Hematopoietic multipotent progenitor cell treated with erythropoietin and hydrocortisone succinate and interleukin-3 and kit ligand, for 4 days (in vitro differentiated cells): ENCODE results near the gene ACVR1C.

ENCODE experiments used
- DNase-seq: peaks from one replicate; pipeline ENCODE4 v3.0.0-alpha.2; 2015

The ACVR1C gene

GRCh38 chr2:157492189-157492773 lies 136.4 kb downstream of the ACVR1C start:
- DNase-seq = peak; percentile 88

GRCh38 chr2:157489983-157490382 lies 138.7 kb downstream of the ACVR1C start:
- peak; percentile 24 for DNase-seq

GRCh38 chr2:157488877-157489276 lies 139.8 kb downstream of the ACVR1C start:
- DNase-seq = no peak

- DNase-seq = no peak
These were observed 140.9 kb downstream of the ACVR1C start for GRCh38 chr2:157487747-157488146.

GRCh38 chr2:157487271-157487610 lies 141.4 kb downstream of the ACVR1C start:
- no peak for DNase-seq

- no peak for DNase-seq
These were observed 141.9 kb downstream of the ACVR1C start for GRCh38 chr2:157486596-157487270.

GRCh38 chr2:157480182-157480961 lies 148.3 kb downstream of the ACVR1C start:
- peak; percentile 18 for DNase-seq

GRCh38 chr2:157479081-157480027 lies 149.3 kb downstream of the ACVR1C start:
- DNase-seq = no peak

- DNase-seq = no peak
These were observed 150.7 kb downstream of the ACVR1C start for GRCh38 chr2:157477919-157478318.

GRCh38 chr2:157476953-157477709 lies 151.5 kb downstream of the ACVR1C start:
- no peak for DNase-seq
